SW480 (cell line): ENCODE data around the gene MORN5.

Experiments
- DNase-seq: peaks from one replicate; pipeline ENCODE4 v3.0.0-alpha.2; 2016; ENCODE audit warnings: low spot score

MORN5 gene

DNA sequence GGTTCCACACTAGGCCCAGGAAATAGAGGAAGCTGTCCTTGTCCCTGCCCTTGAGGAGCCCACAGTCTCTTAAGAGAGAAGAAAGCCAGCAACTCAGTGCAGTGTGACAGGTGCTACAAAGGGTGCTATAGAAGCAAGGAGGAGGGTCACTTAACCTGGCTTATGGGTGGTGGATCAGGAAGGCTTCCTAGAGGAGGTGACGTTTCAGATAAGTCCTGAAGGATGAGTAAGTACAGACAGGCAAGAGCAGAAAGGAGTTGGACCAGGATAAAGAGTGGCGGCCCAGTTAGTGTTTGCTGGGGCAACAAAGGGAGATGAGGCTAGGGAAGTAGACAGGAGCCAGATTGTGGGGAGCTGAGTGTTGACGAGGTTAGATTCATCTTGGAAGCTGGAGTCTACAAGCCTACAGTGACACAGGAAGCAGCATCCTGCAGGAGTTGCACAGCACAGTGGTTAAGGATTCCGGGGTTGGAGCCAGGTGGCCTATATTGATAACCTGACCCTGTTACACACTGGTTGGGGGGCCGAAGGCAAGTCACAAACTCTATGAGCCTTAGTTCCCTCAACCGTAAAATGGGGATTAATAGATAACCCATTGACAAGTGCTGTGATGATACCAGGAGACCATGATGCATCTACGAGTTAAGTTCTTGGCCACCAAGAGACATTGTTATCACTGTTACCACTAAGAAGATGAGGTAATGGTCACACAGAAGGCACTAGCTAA lies 74.5 kb downstream of the MORN5 start:
- DNase-seq: no peak

- DNase-seq: no peak
Measured at GRCh38 chr9:122236681-122237080, 77.0 kb downstream of the MORN5 start.

DNA sequence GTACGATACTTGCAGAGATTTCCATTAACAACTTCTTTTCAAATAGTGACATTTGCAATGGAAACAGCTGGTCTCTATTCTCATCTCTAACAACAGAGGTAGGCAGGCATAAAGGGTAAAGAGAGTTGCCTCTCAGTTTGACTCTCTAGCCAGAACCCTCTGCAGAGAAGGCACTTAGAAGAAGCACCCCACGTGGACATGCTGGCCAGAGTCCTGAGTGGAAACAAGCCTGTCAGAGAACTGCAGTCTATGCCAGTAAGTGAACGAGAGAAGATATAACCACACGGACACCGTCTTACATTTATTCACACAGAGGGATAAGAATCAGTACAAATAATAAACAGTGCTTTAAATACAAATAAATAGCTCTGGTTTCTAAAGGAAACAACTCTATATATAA lies 80.0 kb downstream of the MORN5 start:
- DNase-seq: no peak

DNA sequence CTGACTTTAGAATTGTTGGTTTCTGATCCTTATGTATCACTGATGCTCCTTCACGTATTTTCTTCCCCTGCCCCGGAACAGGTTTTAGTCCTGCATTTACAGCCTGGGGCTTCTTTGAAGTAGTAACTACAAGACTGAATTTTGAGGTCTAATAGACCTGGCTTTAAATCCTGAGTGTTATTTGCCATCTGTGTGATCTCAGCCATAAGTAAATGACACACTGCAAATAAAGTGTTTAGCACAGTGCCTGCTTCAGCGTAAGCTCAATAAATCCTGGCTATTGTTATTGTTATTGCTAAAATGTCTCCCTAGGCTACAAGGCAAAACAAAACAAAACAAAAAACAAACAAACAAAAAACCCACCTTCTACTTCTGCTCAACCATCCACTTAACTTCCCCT lies 84.6 kb downstream of the MORN5 start:
- DNase-seq: no peak

DNA sequence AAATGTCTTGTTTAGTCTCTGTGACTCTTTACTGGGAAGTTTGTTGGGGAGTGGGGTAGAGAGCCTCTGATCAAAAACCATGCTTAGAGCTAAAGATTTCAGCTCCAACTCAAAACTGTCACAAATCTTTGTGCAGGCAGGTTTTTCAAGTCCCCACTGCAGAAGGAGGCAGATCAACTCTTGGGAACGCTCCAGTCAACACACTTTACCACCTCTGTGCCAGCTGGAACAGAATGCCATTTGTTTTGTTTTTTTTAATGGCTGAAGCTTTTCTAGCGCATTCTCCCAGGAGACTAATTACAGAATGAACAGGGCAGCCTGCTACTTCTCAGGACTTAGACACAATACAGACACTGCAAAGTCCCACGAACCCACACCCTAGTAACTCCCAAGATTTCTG lies 87.0 kb downstream of the MORN5 start:
- DNase-seq: no peak

GRCh38 chr9:122248448-122248865 lies 88.7 kb downstream of the MORN5 start:
- no peak for DNase-seq
